ENCODE measurements around the gene LY6G6D.

LY6G6D gene

DNA sequence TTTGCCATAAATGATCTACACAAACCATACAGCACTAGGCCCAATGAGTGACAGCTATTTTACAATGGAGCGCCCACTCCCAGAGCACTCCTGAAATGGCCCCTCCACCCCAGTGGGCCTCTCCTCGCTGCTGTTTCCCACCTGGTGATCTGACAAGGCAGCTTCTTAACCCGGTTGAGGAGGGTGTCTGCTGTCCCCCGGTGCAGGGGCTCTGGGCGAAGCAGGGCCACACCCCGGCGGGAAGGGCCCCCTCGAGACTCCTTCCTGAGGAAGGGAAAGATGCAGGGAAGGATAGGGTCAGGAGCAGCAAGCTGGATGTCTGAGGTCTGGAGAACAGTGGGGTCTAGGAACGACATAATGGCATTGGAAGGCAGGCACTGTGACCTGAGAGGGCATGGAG, 22.3 kb upstream of the LY6G6D start:
- peaks cover 71% of the 10 kb centered on the region for H3K36me3 ChIP-seq (ENCODE audit: insufficient read depth, insufficient read length, low read length)
- H3K9me3 ChIP-seq (ENCODE audit: insufficient read depth, low read length) = no peaks in the 10 kb centered on the region
- TF ChIP-seq SUZ12 (IDR thresholded peaks at IDR 0.05; ENCODE audit: extremely low read depth, insufficient read depth, insufficient read length) = no peak
- TF ChIP-seq YY1 (IDR thresholded peaks at IDR 0.05; ENCODE audit: insufficient read depth, insufficient read length) = no peak
- TF ChIP-seq ZNF274 (IDR thresholded peaks at IDR 0.05; ENCODE audit: low read depth, low read length) = no peak
- H3K4me1 ChIP-seq (ENCODE audit: insufficient read depth, insufficient read length) = peaks cover 11% of the 10 kb centered on the region
- no peak overlapping the region for H3K9ac ChIP-seq (ENCODE audit: insufficient read length, low read depth)
- no peak overlapping the region for H3K4me3 ChIP-seq (ENCODE audit: insufficient read length, low read depth)
- H3K27me3 ChIP-seq (ENCODE audit: insufficient read depth, insufficient read length) = no peaks in the 10 kb centered on the region
- DNase-seq (ENCODE audit: low read depth, low spot score) = no peak

GRCh38 chr6:31693535-31693934, 21.6 kb upstream of the LY6G6D start:
- H3K36me3 ChIP-seq (ENCODE audit: insufficient read depth, insufficient read length, low read length) = peaks cover 65% of the 10 kb centered on the region
- no peak overlapping the region for H3K9ac ChIP-seq (ENCODE audit: insufficient read length, low read depth)
- TF ChIP-seq ZNF274 (IDR thresholded peaks at IDR 0.05; ENCODE audit: low read depth, low read length) = no peak
- TF ChIP-seq SUZ12 (IDR thresholded peaks at IDR 0.05; ENCODE audit: extremely low read depth, insufficient read depth, insufficient read length) = no peak
- TF ChIP-seq YY1 (IDR thresholded peaks at IDR 0.05; ENCODE audit: insufficient read depth, insufficient read length) = no peak
- H3K9me3 ChIP-seq (ENCODE audit: insufficient read depth, low read length) = no peaks in the 10 kb centered on the region
- no peaks in the 10 kb centered on the region for H3K27me3 ChIP-seq (ENCODE audit: insufficient read depth, insufficient read length)
- DNase-seq (ENCODE audit: low read depth, low spot score) = no peak
- H3K4me1 ChIP-seq (ENCODE audit: insufficient read depth, insufficient read length) = peaks cover 7% of the 10 kb centered on the region
- H3K4me3 ChIP-seq (ENCODE audit: insufficient read length, low read depth) = no peak overlapping the region

- Histone ChIP-seq H3K4me1 (ENCODE audit: insufficient read depth, insufficient read length) (peaks cover 5% of the 10 kb centered on the region), H3K9ac (ENCODE audit: insufficient read length, low read depth) (no peak overlapping the region), H3K9me3 (ENCODE audit: insufficient read depth, low read length) (no peaks in the 10 kb centered on the region), H3K27me3 (ENCODE audit: insufficient read depth, insufficient read length) (no peaks in the 10 kb centered on the region), H3K36me3 (ENCODE audit: insufficient read depth, insufficient read length, low read length) (peaks cover 64% of the 10 kb centered on the region), H3K4me3 (ENCODE audit: insufficient read length, low read depth) (no peak overlapping the region)
- DNase-seq (ENCODE audit: low read depth, low spot score) = no peak
- TF ChIP-seq YY1 (IDR thresholded peaks at IDR 0.05; ENCODE audit: insufficient read depth, insufficient read length) (no peak), SUZ12 (IDR thresholded peaks at IDR 0.05; ENCODE audit: extremely low read depth, insufficient read depth, insufficient read length) (no peak), ZNF274 (IDR thresholded peaks at IDR 0.05; ENCODE audit: low read depth, low read length) (no peak)
Measured at GRCh38 chr6:31697555-31697954, 17.6 kb upstream of the LY6G6D start.

- no peak for DNase-seq (ENCODE audit: low read depth, low spot score)
- no peak overlapping the region for H3K4me3 ChIP-seq (ENCODE audit: insufficient read length, low read depth)
- H3K36me3 ChIP-seq (ENCODE audit: insufficient read depth, insufficient read length, low read length) = peaks cover 43% of the 10 kb centered on the region
- peaks cover 5% of the 10 kb centered on the region for H3K4me1 ChIP-seq (ENCODE audit: insufficient read depth, insufficient read length)
- TF ChIP-seq YY1 (IDR thresholded peaks at IDR 0.05; ENCODE audit: insufficient read depth, insufficient read length) = no peak
- H3K27me3 ChIP-seq (ENCODE audit: insufficient read depth, insufficient read length) = no peaks in the 10 kb centered on the region
- H3K9me3 ChIP-seq (ENCODE audit: insufficient read depth, low read length) = no peaks in the 10 kb centered on the region
- H3K9ac ChIP-seq (ENCODE audit: insufficient read length, low read depth) = no peak overlapping the region
Measured at GRCh38 chr6:31700740-31701401, 14.3 kb upstream of the LY6G6D start.

DNA sequence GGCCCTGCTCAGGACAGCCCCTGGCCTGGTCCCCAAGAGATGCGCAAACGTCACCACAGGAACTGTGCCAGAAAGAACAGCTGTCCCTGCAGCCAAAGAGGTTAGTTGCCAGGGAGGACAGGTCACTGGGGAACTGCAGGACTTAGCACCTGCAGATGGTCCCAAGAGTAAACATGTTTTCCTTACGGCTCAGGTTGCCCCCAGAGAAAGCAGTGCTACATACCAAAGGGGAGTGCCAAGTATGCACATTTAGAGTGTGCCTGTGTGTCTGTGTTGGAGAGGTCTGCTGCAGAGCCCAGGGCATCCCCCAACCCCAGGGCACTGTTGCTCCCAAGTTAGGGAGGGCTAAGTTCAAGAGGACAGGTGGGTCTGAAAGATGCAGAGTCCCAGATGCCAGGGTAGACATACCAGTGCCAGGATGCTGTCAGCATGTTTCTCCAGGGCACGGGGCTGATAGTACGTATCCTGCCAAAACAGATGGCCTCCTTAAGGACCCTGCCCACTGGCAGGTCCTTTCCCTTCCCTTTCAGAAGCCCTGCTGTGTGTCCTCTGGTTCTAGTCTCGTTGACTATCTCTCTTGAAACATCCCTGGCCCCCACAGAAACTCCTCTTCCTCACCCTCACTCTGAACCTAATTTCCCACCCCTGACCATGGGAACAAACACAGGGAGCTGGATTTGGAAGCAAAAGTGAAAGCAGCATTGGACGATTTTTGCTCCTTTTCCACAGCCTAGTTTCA, 13.3 kb upstream of the LY6G6D start:
- no peaks in the 10 kb centered on the region for H3K9me3 ChIP-seq (ENCODE audit: insufficient read depth, low read length)
- TF ChIP-seq SUZ12 (IDR thresholded peaks at IDR 0.05; ENCODE audit: extremely low read depth, insufficient read depth, insufficient read length) (no peak), YY1 (IDR thresholded peaks at IDR 0.05; ENCODE audit: insufficient read depth, insufficient read length) (no peak), ZNF274 (IDR thresholded peaks at IDR 0.05; ENCODE audit: low read depth, low read length) (no peak)
- DNase-seq (ENCODE audit: low read depth, low spot score) = no peak
- peaks cover 5% of the 10 kb centered on the region for H3K4me1 ChIP-seq (ENCODE audit: insufficient read depth, insufficient read length)
- H3K27me3 ChIP-seq (ENCODE audit: insufficient read depth, insufficient read length) = no peaks in the 10 kb centered on the region
- H3K36me3 ChIP-seq (ENCODE audit: insufficient read depth, insufficient read length, low read length) = peaks cover 36% of the 10 kb centered on the region
- peak overlapping the region; percentile 87 for H3K4me3 ChIP-seq (ENCODE audit: insufficient read length, low read depth)
- peak overlapping the region; percentile 93 for H3K9ac ChIP-seq (ENCODE audit: insufficient read length, low read depth)

GRCh38 chr6:31702405-31702818, 12.7 kb upstream of the LY6G6D start:
- peak overlapping the region; percentile 93 for H3K9ac ChIP-seq (ENCODE audit: insufficient read length, low read depth)
- H3K9me3 ChIP-seq (ENCODE audit: insufficient read depth, low read length) = no peaks in the 10 kb centered on the region
- H3K36me3 ChIP-seq (ENCODE audit: insufficient read depth, insufficient read length, low read length) = peaks cover 31% of the 10 kb centered on the region
- TF ChIP-seq SUZ12 (IDR thresholded peaks at IDR 0.05; ENCODE audit: extremely low read depth, insufficient read depth, insufficient read length) (no peak), YY1 (IDR thresholded peaks at IDR 0.05; ENCODE audit: insufficient read depth, insufficient read length) (no peak), ZNF274 (IDR thresholded peaks at IDR 0.05; ENCODE audit: low read depth, low read length) (no peak)
- peaks cover 5% of the 10 kb centered on the region for H3K4me1 ChIP-seq (ENCODE audit: insufficient read depth, insufficient read length)
- peak overlapping the region; percentile 87 for H3K4me3 ChIP-seq (ENCODE audit: insufficient read length, low read depth)
- DNase-seq (ENCODE audit: low read depth, low spot score) = no peak
- H3K27me3 ChIP-seq (ENCODE audit: insufficient read depth, insufficient read length) = no peaks in the 10 kb centered on the region

Measured in NT2/D1 (cell line).